ENCODE data around the gene LGALS14.

DNA sequence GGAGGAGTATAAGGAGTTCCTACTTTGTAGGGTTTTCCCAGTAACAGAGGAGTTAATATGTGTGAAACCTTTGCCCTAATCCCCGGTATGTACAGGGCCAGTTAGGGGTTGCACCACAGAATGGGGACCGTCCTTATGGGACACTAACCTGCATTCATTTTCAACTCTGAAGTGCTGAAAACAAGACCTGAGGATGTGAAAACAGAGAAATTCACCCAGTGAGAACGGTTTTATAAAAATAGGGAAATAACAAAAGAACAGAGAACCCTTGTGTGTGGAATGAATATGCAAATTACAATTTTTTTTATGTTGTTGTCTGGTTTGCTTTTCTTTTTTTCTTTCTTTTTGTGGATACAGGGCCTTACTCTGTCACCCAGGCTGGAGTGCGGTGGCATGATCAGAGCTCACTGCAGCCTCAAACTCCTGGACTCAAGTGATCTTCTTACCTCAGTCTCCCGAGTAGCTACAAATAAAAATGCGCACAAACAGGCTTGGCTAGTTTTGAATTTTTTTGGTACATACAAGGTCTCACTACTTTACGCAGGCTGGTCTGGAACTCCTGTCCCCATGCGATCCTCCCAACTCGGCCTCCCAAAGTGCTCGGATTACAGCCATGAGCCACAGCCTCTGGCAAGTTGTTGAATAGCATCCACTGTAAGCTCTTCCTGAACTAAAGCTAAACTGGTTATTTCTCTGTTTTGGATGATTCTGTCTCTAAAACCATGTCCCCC is 23.0 kb downstream of the LGALS14 start:
- TF ChIP-seq POLR2A (IDR thresholded peaks at IDR 0.05) (no peak), CTCF (IDR thresholded peaks at IDR 0.05) (no peak), EP300 (IDR thresholded peaks at IDR 0.05) (no peak)
